Endothelial cell of umbilical vein (primary cell): ENCODE measurements around the gene PGP.

Source experiments
- EZH2 ChIP-seq: IDR thresholded peaks from 2 replicates; pipeline ENCODE4 v1.6.1; 2012; ENCODE audit warnings: borderline replicate concordance, low read depth, mild to moderate bottlenecking, moderate library complexity, low read length, inconsistent platforms; ENCODE audit not compliant: severe bottlenecking
- MYC ChIP-seq: IDR thresholded peaks from one replicate; pipeline ENCODE4 v1.6.1; 2011; ENCODE audit warnings: mild to moderate bottlenecking, low read depth, low read length
- POLR2A ChIP-seq: IDR thresholded peaks from 2 replicates; pipeline ENCODE4 v1.6.1; 2012; ENCODE audit warnings: low read depth, mild to moderate bottlenecking, control low read depth, low read length
- POLR2AphosphoS5 ChIP-seq: IDR thresholded peaks from 2 replicates; pipeline ENCODE4 v1.6.1; 2012; ENCODE audit warnings: low read depth, mild to moderate bottlenecking, control low read depth, low read length, moderate library complexity; ENCODE audit not compliant: insufficient read depth
- TF ChIP-seq, protein P1 (sequence below), 2 donors: IDR thresholded peaks; 1 replicate in 1 of 2; 2 replicates in 1 of 2; pipeline ENCODE4 v1.5.1; 2011; ENCODE audit warnings: low read length in 2 of 2, mild to moderate bottlenecking in 2 of 2, moderate library complexity in 2 of 2, control low read depth in 1 of 2, inconsistent platforms in 1 of 2, low read depth in 1 of 2; ENCODE audit not compliant: insufficient read depth in 1 of 2; ENCODE audit errors: extremely low read depth in 1 of 2

DNA sequence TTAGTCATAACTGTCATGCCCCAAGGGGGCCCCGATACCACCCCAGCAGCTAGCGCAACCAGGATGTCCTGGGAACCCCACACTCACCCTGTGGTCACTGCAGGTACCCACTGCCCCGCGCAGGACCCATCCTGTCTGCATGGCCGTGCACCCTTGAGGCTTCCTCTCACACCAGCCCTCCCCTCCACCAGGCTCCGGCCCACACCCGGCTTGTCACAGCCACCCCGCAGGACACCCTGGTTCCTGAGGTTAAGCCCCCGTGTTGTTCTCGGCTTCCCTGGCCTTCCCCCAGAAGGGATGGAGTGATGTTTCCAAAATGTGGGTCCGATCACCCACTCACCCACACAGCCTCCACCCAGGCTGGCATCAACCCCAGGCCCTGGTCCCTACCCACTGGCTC, 29.1 kb upstream of the PGP start:
- TF ChIP-seq, protein P1, sequence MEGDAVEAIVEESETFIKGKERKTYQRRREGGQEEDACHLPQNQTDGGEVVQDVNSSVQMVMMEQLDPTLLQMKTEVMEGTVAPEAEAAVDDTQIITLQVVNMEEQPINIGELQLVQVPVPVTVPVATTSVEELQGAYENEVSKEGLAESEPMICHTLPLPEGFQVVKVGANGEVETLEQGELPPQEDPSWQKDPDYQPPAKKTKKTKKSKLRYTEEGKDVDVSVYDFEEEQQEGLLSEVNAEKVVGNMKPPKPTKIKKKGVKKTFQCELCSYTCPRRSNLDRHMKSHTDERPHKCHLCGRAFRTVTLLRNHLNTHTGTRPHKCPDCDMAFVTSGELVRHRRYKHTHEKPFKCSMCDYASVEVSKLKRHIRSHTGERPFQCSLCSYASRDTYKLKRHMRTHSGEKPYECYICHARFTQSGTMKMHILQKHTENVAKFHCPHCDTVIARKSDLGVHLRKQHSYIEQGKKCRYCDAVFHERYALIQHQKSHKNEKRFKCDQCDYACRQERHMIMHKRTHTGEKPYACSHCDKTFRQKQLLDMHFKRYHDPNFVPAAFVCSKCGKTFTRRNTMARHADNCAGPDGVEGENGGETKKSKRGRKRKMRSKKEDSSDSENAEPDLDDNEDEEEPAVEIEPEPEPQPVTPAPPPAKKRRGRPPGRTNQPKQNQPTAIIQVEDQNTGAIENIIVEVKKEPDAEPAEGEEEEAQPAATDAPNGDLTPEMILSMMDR (IDR thresholded peaks at IDR 0.05; ENCODE audit: extremely low read depth in 1 of 2, insufficient read depth in 1 of 2, low read depth in 1 of 2, low read length in 2 of 2), result no peak
- TF ChIP-seq POLR2A, result no peak
- TF ChIP-seq MYC, result no peak
- no peak for TF ChIP-seq EZH2
- no peak for TF ChIP-seq POLR2AphosphoS5
